ENCODE measurements around the gene APBA2. TPM values are rescaled to one million over a fixed set of nuclear protein-coding genes. Genes with fewer than 3 reads are reported as not detected.

APBA2 gene
- total RNA-seq, 4 donors from 2014 or later: 2.3 to 15.0 (median 4.6) TPM; not detected in 1

- no peak for DNase-seq
- no peaks in the 10 kb centered on the region for H3K27me3 ChIP-seq
- H3K27ac ChIP-seq: no peak overlapping the region
- intact Hi-C loops (cut with DNase I; ENCODE audit: low total_unique reads): no loop called here
- H3K4me1 ChIP-seq: no peaks in the 10 kb centered on the region
- no peak overlapping the region for H3K4me3 ChIP-seq
- no peaks in the 10 kb centered on the region for H3K9me3 ChIP-seq
- TF ChIP-seq, protein P1, sequence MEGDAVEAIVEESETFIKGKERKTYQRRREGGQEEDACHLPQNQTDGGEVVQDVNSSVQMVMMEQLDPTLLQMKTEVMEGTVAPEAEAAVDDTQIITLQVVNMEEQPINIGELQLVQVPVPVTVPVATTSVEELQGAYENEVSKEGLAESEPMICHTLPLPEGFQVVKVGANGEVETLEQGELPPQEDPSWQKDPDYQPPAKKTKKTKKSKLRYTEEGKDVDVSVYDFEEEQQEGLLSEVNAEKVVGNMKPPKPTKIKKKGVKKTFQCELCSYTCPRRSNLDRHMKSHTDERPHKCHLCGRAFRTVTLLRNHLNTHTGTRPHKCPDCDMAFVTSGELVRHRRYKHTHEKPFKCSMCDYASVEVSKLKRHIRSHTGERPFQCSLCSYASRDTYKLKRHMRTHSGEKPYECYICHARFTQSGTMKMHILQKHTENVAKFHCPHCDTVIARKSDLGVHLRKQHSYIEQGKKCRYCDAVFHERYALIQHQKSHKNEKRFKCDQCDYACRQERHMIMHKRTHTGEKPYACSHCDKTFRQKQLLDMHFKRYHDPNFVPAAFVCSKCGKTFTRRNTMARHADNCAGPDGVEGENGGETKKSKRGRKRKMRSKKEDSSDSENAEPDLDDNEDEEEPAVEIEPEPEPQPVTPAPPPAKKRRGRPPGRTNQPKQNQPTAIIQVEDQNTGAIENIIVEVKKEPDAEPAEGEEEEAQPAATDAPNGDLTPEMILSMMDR (IDR thresholded peaks at IDR 0.05): no peak
- no peaks in the 10 kb centered on the region for H3K36me3 ChIP-seq
Measured at GRCh38 chr15:28899061-28899738, 13.4 kb downstream of the APBA2 start.

DNA sequence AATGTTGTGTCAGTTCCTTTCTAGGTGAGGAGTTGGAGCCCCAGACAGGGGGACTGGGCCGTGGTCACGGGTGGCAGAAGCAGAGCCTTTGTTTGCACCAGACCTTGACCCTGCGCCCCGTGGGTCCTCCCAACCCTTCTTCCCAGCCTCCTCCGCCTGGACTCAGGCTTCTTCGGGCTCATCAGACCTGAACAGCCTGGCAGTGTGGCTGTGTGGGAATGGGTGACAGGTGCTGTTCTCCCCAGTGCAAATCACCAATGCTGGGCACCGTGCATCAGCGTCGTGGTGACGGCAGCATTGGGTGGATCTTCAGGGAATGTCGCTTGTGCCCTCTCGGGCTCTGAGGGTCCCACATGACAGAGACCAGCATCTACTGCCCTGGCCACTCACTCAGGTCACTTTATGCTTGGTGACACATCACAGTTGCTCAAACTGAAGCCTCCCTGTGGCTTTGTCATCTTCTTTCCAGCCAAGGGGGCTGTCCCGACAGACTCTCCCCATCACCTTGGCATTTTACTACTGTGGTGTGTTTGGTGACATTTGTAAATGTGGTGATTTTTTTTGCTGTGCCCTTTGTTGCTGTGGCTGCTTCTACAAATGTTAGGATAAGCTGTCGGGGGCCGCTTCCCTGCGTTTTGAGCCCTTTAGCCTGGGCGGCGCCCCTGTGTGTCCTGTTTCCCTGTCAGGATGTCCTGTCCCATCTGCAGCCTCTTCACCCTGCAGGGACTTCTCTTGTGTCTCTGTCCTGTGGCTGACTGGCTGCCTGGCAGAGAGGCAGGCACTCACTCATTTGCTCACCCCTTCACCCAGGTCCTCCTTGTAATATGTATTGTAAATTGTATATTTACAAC lies 14.5 kb downstream of the APBA2 start:
- H3K9me3 ChIP-seq: no peaks in the 10 kb centered on the region
- H3K27ac ChIP-seq: no peak overlapping the region
- no peaks in the 10 kb centered on the region for H3K36me3 ChIP-seq
- no peaks in the 10 kb centered on the region for H3K27me3 ChIP-seq
- intact Hi-C loops (cut with DNase I; ENCODE audit: low total_unique reads): no loop called here
- no peak for DNase-seq
- no peaks in the 10 kb centered on the region for H3K4me1 ChIP-seq
- TF ChIP-seq, protein P1 (IDR thresholded peaks at IDR 0.05): no peak
- TF ChIP-seq POLR2A (IDR thresholded peaks at IDR 0.05): no peak
- no peak overlapping the region for H3K4me3 ChIP-seq

- Histone ChIP-seq H3K27me3 (no peaks in the 10 kb centered on the region), H3K4me1 (no peaks in the 10 kb centered on the region), H3K9me3 (no peaks in the 10 kb centered on the region), H3K27ac (no peak overlapping the region), H3K36me3 (no peaks in the 10 kb centered on the region), H3K4me3 (no peak overlapping the region)
- DNase-seq: no peak
- intact Hi-C loops (cut with DNase I; ENCODE audit: low total_unique reads): no loop called here
- no peak for TF ChIP-seq POLR2A (IDR thresholded peaks at IDR 0.05)
- TF ChIP-seq, protein P1 (IDR thresholded peaks at IDR 0.05): no peak
Measured at GRCh38 chr15:28900892-28901586, 15.3 kb downstream of the APBA2 start.

DNA sequence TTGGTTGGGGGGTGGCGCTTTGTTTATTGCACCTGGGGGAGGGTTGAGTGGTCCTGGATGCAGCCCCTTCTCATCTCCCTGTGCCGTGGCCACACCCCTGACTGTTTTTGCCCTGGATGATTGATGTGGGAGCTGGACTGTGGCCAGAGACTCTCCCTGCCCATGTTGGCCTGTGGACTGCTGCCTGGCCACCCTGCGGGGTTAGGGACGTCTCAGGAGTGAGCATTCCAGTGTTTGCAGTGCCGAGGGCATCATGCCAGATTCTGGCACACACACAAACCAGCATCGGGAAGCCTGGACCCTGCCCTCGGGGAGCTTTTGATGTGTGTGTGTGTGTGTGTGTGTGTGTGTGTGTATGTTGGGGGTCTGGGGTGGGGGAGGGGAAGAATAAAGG lies 15.8 kb downstream of the APBA2 start:
- intact Hi-C loops (cut with DNase I; ENCODE audit: low total_unique reads): no loop called here
- Histone ChIP-seq H3K9me3 (no peaks in the 10 kb centered on the region), H3K36me3 (no peaks in the 10 kb centered on the region), H3K4me3 (no peak overlapping the region), H3K4me1 (no peaks in the 10 kb centered on the region), H3K27ac (no peak overlapping the region), H3K27me3 (no peaks in the 10 kb centered on the region)
- no peak for TF ChIP-seq POLR2A (IDR thresholded peaks at IDR 0.05)
- TF ChIP-seq, protein P1 (IDR thresholded peaks at IDR 0.05): no peak
- no peak for DNase-seq
